IMR-90 (cell line): ENCODE measurements around the gene ACTR3C.
"Not testable (repeated sequence)": the region's sequence is repeated elsewhere in the genome, so short reads cannot be mapped to it uniquely, and the experiment has no call there.

Experiments used
- CEBPB ChIP-seq: IDR thresholded peaks from 2 replicates; pipeline ENCODE4 v1.6.1; 2012; ENCODE audit warnings: low read depth, low read length, improper control_type of control experiment
- CHD1 ChIP-seq: IDR thresholded peaks from 2 replicates; pipeline ENCODE4 v1.6.1; 2012; ENCODE audit warnings: low read depth, low read length, improper control_type of control experiment
- MAFK ChIP-seq: IDR thresholded peaks from 2 replicates; pipeline ENCODE4 v1.6.1; 2012; ENCODE audit warnings: low read depth, low read length, improper control_type of control experiment
- MXI1 ChIP-seq: IDR thresholded peaks from 2 replicates; pipeline ENCODE4 v1.6.1; 2012; ENCODE audit warnings: low read depth, mild to moderate bottlenecking, low read length, moderate library complexity, borderline replicate concordance
- NFE2L2 ChIP-seq: fragments of 150-350 bp; IDR thresholded peaks from 2 replicates; pipeline ENCODE4 v1.6.1; 2016; ENCODE audit warnings: low read depth, mild to moderate bottlenecking, low read length
- POLR2A ChIP-seq: IDR thresholded peaks from 2 replicates; pipeline ENCODE4 v1.6.1; 2012; ENCODE audit warnings: mild to moderate bottlenecking, low read depth, low read length
- RAD21 ChIP-seq: IDR thresholded peaks from 2 replicates; pipeline ENCODE4 v1.6.1; 2012; ENCODE audit warnings: low read length, improper control_type of control experiment
- SMC3 ChIP-seq: fragments of 150-350 bp; IDR thresholded peaks from 2 replicates; pipeline ENCODE4 v1.6.1; 2016; ENCODE audit warnings: low read depth, mild to moderate bottlenecking, antibody characterized with exemption, low read length, moderate library complexity
- TF ChIP-seq, protein P1 (sequence below): conservative IDR thresholded peaks from 2 replicates; pipeline ENCODE4 v1.5.1; 2012; ENCODE audit warnings: mild to moderate bottlenecking, low read depth, low read length, improper control_type of control experiment
- TF ChIP-seq, protein P2 (sequence below): fragments of 150-350 bp; IDR thresholded peaks from 2 replicates; pipeline ENCODE4 v1.6.1; 2017; ENCODE audit warnings: mild to moderate bottlenecking, antibody characterized with exemption, low read length, low read depth
- TF ChIP-seq, protein P3 (sequence below): fragments of 150-350 bp; IDR thresholded peaks from 2 replicates; pipeline ENCODE4 v1.6.1; 2016; ENCODE audit warnings: low read depth, mild to moderate bottlenecking, low read length, moderate library complexity, borderline replicate concordance

DNA sequence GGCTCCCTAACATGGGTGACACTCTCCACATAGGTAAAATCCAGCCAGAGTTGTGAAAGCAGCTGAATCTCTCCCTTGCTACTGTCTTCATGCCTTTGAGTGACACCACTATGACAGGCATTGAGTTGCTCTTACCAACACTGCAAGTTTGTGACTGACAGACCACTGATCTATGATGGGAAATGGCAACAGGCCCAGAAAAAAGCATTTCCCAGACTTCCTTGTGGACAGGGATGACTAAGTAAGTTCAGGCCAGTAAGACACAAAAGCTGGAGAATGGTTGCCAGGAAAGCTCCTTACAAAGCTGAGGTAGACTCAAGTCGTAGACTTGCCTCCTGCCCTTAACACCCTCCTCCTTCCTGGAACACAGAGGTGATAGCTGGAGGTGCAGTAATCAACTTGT, 20.4 kb downstream of the ACTR3C start:
- not testable (repeated sequence) for TF ChIP-seq POLR2A, RAD21, MAFK, CEBPB, CHD1, SMC3, MXI1, NFE2L2
- TF ChIP-seq, protein P1, sequence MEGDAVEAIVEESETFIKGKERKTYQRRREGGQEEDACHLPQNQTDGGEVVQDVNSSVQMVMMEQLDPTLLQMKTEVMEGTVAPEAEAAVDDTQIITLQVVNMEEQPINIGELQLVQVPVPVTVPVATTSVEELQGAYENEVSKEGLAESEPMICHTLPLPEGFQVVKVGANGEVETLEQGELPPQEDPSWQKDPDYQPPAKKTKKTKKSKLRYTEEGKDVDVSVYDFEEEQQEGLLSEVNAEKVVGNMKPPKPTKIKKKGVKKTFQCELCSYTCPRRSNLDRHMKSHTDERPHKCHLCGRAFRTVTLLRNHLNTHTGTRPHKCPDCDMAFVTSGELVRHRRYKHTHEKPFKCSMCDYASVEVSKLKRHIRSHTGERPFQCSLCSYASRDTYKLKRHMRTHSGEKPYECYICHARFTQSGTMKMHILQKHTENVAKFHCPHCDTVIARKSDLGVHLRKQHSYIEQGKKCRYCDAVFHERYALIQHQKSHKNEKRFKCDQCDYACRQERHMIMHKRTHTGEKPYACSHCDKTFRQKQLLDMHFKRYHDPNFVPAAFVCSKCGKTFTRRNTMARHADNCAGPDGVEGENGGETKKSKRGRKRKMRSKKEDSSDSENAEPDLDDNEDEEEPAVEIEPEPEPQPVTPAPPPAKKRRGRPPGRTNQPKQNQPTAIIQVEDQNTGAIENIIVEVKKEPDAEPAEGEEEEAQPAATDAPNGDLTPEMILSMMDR: not testable (repeated sequence)
- TF ChIP-seq, protein P2, sequence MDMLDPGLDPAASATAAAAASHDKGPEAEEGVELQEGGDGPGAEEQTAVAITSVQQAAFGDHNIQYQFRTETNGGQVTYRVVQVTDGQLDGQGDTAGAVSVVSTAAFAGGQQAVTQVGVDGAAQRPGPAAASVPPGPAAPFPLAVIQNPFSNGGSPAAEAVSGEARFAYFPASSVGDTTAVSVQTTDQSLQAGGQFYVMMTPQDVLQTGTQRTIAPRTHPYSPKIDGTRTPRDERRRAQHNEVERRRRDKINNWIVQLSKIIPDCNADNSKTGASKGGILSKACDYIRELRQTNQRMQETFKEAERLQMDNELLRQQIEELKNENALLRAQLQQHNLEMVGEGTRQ: not testable (repeated sequence)
- TF ChIP-seq, protein P3, sequence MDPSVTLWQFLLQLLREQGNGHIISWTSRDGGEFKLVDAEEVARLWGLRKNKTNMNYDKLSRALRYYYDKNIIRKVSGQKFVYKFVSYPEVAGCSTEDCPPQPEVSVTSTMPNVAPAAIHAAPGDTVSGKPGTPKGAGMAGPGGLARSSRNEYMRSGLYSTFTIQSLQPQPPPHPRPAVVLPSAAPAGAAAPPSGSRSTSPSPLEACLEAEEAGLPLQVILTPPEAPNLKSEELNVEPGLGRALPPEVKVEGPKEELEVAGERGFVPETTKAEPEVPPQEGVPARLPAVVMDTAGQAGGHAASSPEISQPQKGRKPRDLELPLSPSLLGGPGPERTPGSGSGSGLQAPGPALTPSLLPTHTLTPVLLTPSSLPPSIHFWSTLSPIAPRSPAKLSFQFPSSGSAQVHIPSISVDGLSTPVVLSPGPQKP: not testable (repeated sequence)
